B cell (primary cell): Measurements from ENCODE around the gene SFXN2. TPM values are rescaled to one million over a fixed set of nuclear protein-coding genes. Genes with fewer than 3 reads are reported as not detected.

Experiments used
- ATAC-seq: fragments of 200-7000 bp; cut with Tn5 transposase; one replicate; pipeline ENCODE4 v1.10.0; 2021; ENCODE audit warnings: low read depth, mild to moderate bottlenecking, moderate number of reproducible peaks, moderate library complexity
- CTCF ChIA-PET: fragments of 350-600 bp; sonication (Branson Sonifier 250); formaldehyde crosslinking; loops from one replicate; lab custom pipeline; 2021; ENCODE audit warnings: antibody characterized with exemption, inconsistent platforms; lab: Charles Lee
- POLR2A ChIA-PET: fragments of 350-600 bp; sonication (Branson Sonifier 250); formaldehyde crosslinking; loops from one replicate; lab custom pipeline; 2021; ENCODE audit warnings: antibody characterized with exemption; lab: Charles Lee
- DNase-seq: peaks from one replicate; pipeline ENCODE4 v3.0.0; 2013
- H2AFZ ChIP-seq: 2 replicates; pipeline ENCODE4 v1.6.1; 2012; ENCODE audit warnings: mild to moderate bottlenecking, low read depth, low read length; ENCODE audit not compliant: insufficient read depth, poor library complexity, severe bottlenecking
- H3K27ac ChIP-seq, 2 donors: 1 replicate in 1 of 2; 2 replicates in 1 of 2; pipeline ENCODE4 v1.5.1; 2012 to 2013; ENCODE audit warnings: low read length in 2 of 2, mild to moderate bottlenecking in 2 of 2, moderate library complexity in 1 of 2
- H3K27me3 ChIP-seq, 4 experiments: fragments of 200-600 bp in 1 of 4; sonication (generic) in 1 of 4; replicated peaks in 1 of 4; 1 replicate in 2 of 4; 2 replicates in 2 of 4; pipeline versions ENCODE4 v1.6.1 to v1.7.0; 2013 to 2016; ENCODE audit warnings: low read length in 3 of 4, mild to moderate bottlenecking in 2 of 4, mixed read lengths in 1 of 4, moderate library complexity in 1 of 4; ENCODE audit not compliant: insufficient read depth in 4 of 4, control insufficient read depth in 3 of 4; ENCODE audit errors: control extremely low read depth in 1 of 4
- H3K36me3 ChIP-seq, 2 experiments: replicated peaks in 1 of 2; 1 replicate in 1 of 2; 2 replicates in 1 of 2; pipeline versions ENCODE4 v1.6.1 to v1.7.1; 2013; ENCODE audit warnings: low read length in 1 of 2; ENCODE audit not compliant: insufficient read depth in 2 of 2, control insufficient read depth in 1 of 2; ENCODE audit errors: control extremely low read depth in 1 of 2, extremely low read depth in 1 of 2
- H3K4me1 ChIP-seq, 2 donors: fragments of 200-600 bp in 1 of 2; sonication (generic) in 1 of 2; 1 replicate in 1 of 2; 2 replicates in 1 of 2; pipeline versions ENCODE4 v1.5.1 to v1.6.1; 2013 to 2017; ENCODE audit warnings: low read length in 2 of 2; ENCODE audit not compliant: control insufficient read depth in 2 of 2, insufficient read depth in 2 of 2
- H3K4me2 ChIP-seq: replicated peaks from 2 replicates; pipeline ENCODE3; 2012; ENCODE audit warnings: mild to moderate bottlenecking, low read depth, low read length; ENCODE audit not compliant: poor library complexity, severe bottlenecking
- H3K4me3 ChIP-seq, 5 experiments: fragments of 200-600 bp in 1 of 5; sonication (generic) in 1 of 5; 1 replicate in 3 of 5; 2 replicates in 2 of 5; pipeline versions ENCODE4 v1.5.1 to v1.7.0; 2011 to 2016; ENCODE audit warnings: low read length in 4 of 5, mild to moderate bottlenecking in 4 of 5, low read depth in 2 of 5, control low read depth in 1 of 5, moderate library complexity in 1 of 5; ENCODE audit not compliant: insufficient read depth in 1 of 5; ENCODE audit errors: control extremely low read depth in 1 of 5, extremely low read depth in 1 of 5
- H3K79me2 ChIP-seq: fragments of 200-600 bp; sonication (generic); one replicate; pipeline ENCODE4 v1.6.0; 2016; ENCODE audit warnings: low read length; ENCODE audit not compliant: control insufficient read depth, insufficient read depth
- H3K9ac ChIP-seq: fragments of 200-600 bp; sonication (generic); 2 replicates; pipeline ENCODE4 v1.6.1; 2017; ENCODE audit warnings: mild to moderate bottlenecking, low read length, moderate library complexity
- H3K9me3 ChIP-seq, 3 donors: one replicate each; pipeline versions ENCODE4 v1.6.1 to v1.7.1; 2013; ENCODE audit warnings: low read length in 2 of 3; ENCODE audit not compliant: control insufficient read depth in 2 of 3, insufficient read depth in 1 of 3; ENCODE audit errors: control extremely low read depth in 1 of 3
- H4K20me1 ChIP-seq: 2 replicates; pipeline ENCODE4 v1.6.0; 2012; ENCODE audit warnings: mild to moderate bottlenecking, low read length; ENCODE audit not compliant: insufficient read depth, control insufficient read depth, poor library complexity, severe bottlenecking
- H3K27ac Mint-ChIP-seq: one replicate; pipeline ENCODE4 v1.8.0; 2021; ENCODE audit warnings: mixed read lengths
- H3K27me3 Mint-ChIP-seq: one replicate; pipeline ENCODE4 v1.8.0; 2021; ENCODE audit warnings: mixed read lengths
- H3K4me1 Mint-ChIP-seq: one replicate; pipeline ENCODE4 v1.8.0; 2021; ENCODE audit warnings: mixed read lengths
- H3K4me3 Mint-ChIP-seq: one replicate; pipeline ENCODE4 v1.8.0; 2021; ENCODE audit warnings: mixed read lengths
- H3K9me3 Mint-ChIP-seq: one replicate; pipeline ENCODE4 v1.8.0; 2022; ENCODE audit warnings: mixed read lengths; ENCODE audit not compliant: insufficient read depth
- CTCF ChIP-seq: fragments of 200-600 bp; IDR thresholded peaks from one replicate; pipeline ENCODE4 v1.8.0; 2022; ENCODE audit warnings: antibody characterized with exemption, mild to moderate bottlenecking
- EZH2 ChIP-seq: IDR thresholded peaks from 2 replicates; pipeline ENCODE4 v1.6.1; 2012; ENCODE audit warnings: borderline replicate concordance, low read depth, mild to moderate bottlenecking, moderate library complexity, low read length; ENCODE audit not compliant: insufficient read depth, poor library complexity, severe bottlenecking
- WGBS: methylation state at CpG from one replicate; pipeline ENCODE4 v1.1.5; 2013; ENCODE audit warnings: missing lambda C conversion rate; ENCODE audit not compliant: insufficient coverage; 5-methylcytosine and 5-hydroxymethylcytosine counted together
- intact Hi-C: fragments of 100-400 bp; cut with micrococcal nuclease; formaldehyde crosslinking; loops from one replicate; pipeline ENCODE4 v1.10.0; 2022
- polyA plus RNA-seq: library from polyadenylated mRNA; depleted of rRNA; stranded (reverse); fragments of >200 nt; gene quantifications from 2 replicates; pipeline ENCODE4 v1.2.3, GENCODE V29; 2012
- total RNA-seq, 2 donors: library from RNA; stranded (reverse); fragments of 120-200 nt in 1 of 2; gene quantifications; 1 replicate in 1 of 2; 2 replicates in 1 of 2; pipeline versions ENCODE4 v1.2.3 to v1.2.4, GENCODE V29; 2013 to 2022

Gene SFXN2
- total and polyA plus RNA-seq, 2 donors (not counting 1 experiment from before 2014, with no cell fraction given): 8.1 to 23.5 TPM

GRCh38 chr10:102779680-102780526, 65.5 kb downstream of the SFXN2 start:
- Histone ChIP-seq H3K9me3 (no peaks in the 10 kb centered on the region), H3K36me3 (peaks cover 0 to 33% of the 10 kb centered on the region in 2 experiments), H3K27ac (no peak overlapping the region), H3K4me2 (no peak overlapping the region), H3K9ac (no peak overlapping the region), H3K27me3 (no peaks in the 10 kb centered on the region), H3K79me2 (peaks cover 99% of the 10 kb centered on the region), H2AFZ (no peak overlapping the region), H3K4me1 (peaks cover 0 to 10% of the 10 kb centered on the region in 2 donors), H3K4me3 (no peak overlapping the region), H4K20me1 (peaks cover 99% of the 10 kb centered on the region)
- H3K4me1 Mint-ChIP-seq: peaks cover 46% of the 10 kb centered on the region
- H3K27ac Mint-ChIP-seq: no peak overlapping the region
- TF ChIP-seq EZH2: no peak
- TF ChIP-seq CTCF: no peak
- no peak overlapping the region for H3K4me3 Mint-ChIP-seq
- DNase-seq (no peak), ATAC-seq (no peak)
- no peaks in the 10 kb centered on the region for H3K27me3 Mint-ChIP-seq
- H3K9me3 Mint-ChIP-seq: no peaks in the 10 kb centered on the region
- 97% methylated on average over 7 of the region's 10 CpGs for WGBS
- intact Hi-C loops: no loop called here
- CTCF ChIA-PET: no interaction called here
- POLR2A ChIA-PET: no interaction called here

GRCh38 chr10:102780527-102780808, 66.0 kb downstream of the SFXN2 start:
- Histone ChIP-seq H2AFZ (no peak overlapping the region), H3K27ac (no peak overlapping the region), H4K20me1 (peaks cover 99% of the 10 kb centered on the region), H3K27me3 (no peaks in the 10 kb centered on the region), H3K4me1 (peaks cover 2 to 10% of the 10 kb centered on the region in 2 donors), H3K9ac (no peak overlapping the region), H3K9me3 (no peaks in the 10 kb centered on the region), H3K79me2 (peaks cover 98% of the 10 kb centered on the region), H3K36me3 (peaks cover 0 to 33% of the 10 kb centered on the region in 2 experiments), H3K4me2 (no peak overlapping the region), H3K4me3 (no peak overlapping the region)
- TF ChIP-seq EZH2: no peak
- TF ChIP-seq CTCF: no peak
- Mint-ChIP-seq H3K4me3 (no peak overlapping the region), H3K4me1 (peaks cover 43% of the 10 kb centered on the region), H3K27ac (no peak overlapping the region), H3K27me3 (no peaks in the 10 kb centered on the region), H3K9me3 (no peaks in the 10 kb centered on the region)
- POLR2A ChIA-PET: no interaction called here
- CTCF ChIA-PET: no interaction called here
- DNase-seq: no peak
- intact Hi-C loops: no loop called here
- no peak for ATAC-seq
- 100% methylated on average over 1 of the region's 1 CpG for WGBS
